A673 (cell line): Measurements from ENCODE around the gene SINHCAF. TPM values are rescaled to one million over a fixed set of nuclear protein-coding genes. Genes with fewer than 3 reads are reported as not detected.

ENCODE experiments used
- BruUV-seq: library from RNA; stranded (reverse); fragments of 400-500 nt; replicated peaks from 2 replicates; lab custom pipeline; 2021; lab: Mats Ljungman, UMichigan
- CTCF ChIA-PET: fragments of 300-600 bp; sonication (Branson Sonifier 250); formaldehyde crosslinking; loops from one replicate; lab custom pipeline; 2022; ENCODE audit warnings: antibody characterized with exemption; lab: Charles Lee
- POLR2A ChIA-PET: fragments of 300-600 bp; sonication (Branson Sonifier 250); formaldehyde crosslinking; loops from one replicate; lab custom pipeline; 2022; ENCODE audit warnings: antibody characterized with exemption; ENCODE audit not compliant: low non-redundant PET; lab: Charles Lee
- DNase-seq: peaks from one replicate; pipeline ENCODE4 v3.0.0-alpha.2; 2015; ENCODE audit warnings: low spot score
- H3K27ac ChIP-seq: fragments of 200-600 bp; sonication (generic); 2 replicates; pipeline ENCODE4 v1.5.1; 2016; ENCODE audit warnings: mixed run types, low read depth, mild to moderate bottlenecking, mixed read lengths, antibody characterized with exemption, low read length; ENCODE audit not compliant: poor library complexity, severe bottlenecking
- H3K27me3 ChIP-seq: fragments of 200-600 bp; sonication (generic); replicated peaks from 2 replicates; pipeline ENCODE4 v1.6.1; 2017; ENCODE audit warnings: mixed run types, low read depth, mild to moderate bottlenecking, mixed read lengths, antibody characterized with exemption, low read length; ENCODE audit not compliant: insufficient read depth, poor library complexity
- H3K36me3 ChIP-seq: fragments of 200-600 bp; sonication (generic); 2 replicates; pipeline ENCODE4 v1.6.1; 2016; ENCODE audit warnings: mixed run types, mild to moderate bottlenecking, mixed read lengths, antibody characterized with exemption, low read length; ENCODE audit not compliant: insufficient read depth, poor library complexity, severe bottlenecking
- H3K4me1 ChIP-seq: fragments of 200-600 bp; sonication (generic); 2 replicates; pipeline ENCODE4 v1.6.1; 2017; ENCODE audit warnings: mixed run types, mild to moderate bottlenecking, mixed read lengths, antibody characterized with exemption, low read length; ENCODE audit not compliant: insufficient read depth, poor library complexity, severe bottlenecking
- H3K4me3 ChIP-seq: fragments of 200-600 bp; sonication (generic); 2 replicates; pipeline ENCODE4 v1.5.1; 2016; ENCODE audit warnings: low read depth, mixed run types, mild to moderate bottlenecking, mixed read lengths, low read length; ENCODE audit not compliant: poor library complexity, severe bottlenecking
- H3K9me3 ChIP-seq: fragments of 200-600 bp; sonication (generic); 2 replicates; pipeline ENCODE4 v1.6.1; 2016; ENCODE audit warnings: mixed run types, low read depth, mild to moderate bottlenecking, mixed read lengths, antibody characterized with exemption, low read length; ENCODE audit not compliant: poor library complexity, severe bottlenecking
- EZH2 ChIP-seq: fragments of 200-600 bp; sonication (generic); IDR thresholded peaks from 2 replicates; pipeline ENCODE4 v1.6.1; 2017; ENCODE audit warnings: borderline replicate concordance, low read depth, mild to moderate bottlenecking, mixed read lengths, antibody characterized with exemption, low read length; ENCODE audit not compliant: poor library complexity, severe bottlenecking
- intact Hi-C: fragments of 100-400 bp; cut with micrococcal nuclease; formaldehyde crosslinking; loops from one replicate; pipeline ENCODE4 v1.10.0; 2022; ENCODE audit not compliant: unreplicated experiment
- total RNA-seq: library from RNA; stranded (reverse); gene quantifications from 2 replicates; pipeline ENCODE4 v1.2.3, GENCODE V29; 2021
- TF ChIP-seq, protein P1 (sequence below): fragments of 300-800, 200-600 bp; sonication (generic); conservative IDR thresholded peaks from 2 replicates; pipeline ENCODE4 v1.5.1; 2017; ENCODE audit warnings: low read depth, mild to moderate bottlenecking, antibody characterized with exemption, low read length, moderate library complexity, mixed read lengths

SINHCAF gene
- total RNA-seq, 1 experiment from 2014 or later, result 137 TPM

DNA sequence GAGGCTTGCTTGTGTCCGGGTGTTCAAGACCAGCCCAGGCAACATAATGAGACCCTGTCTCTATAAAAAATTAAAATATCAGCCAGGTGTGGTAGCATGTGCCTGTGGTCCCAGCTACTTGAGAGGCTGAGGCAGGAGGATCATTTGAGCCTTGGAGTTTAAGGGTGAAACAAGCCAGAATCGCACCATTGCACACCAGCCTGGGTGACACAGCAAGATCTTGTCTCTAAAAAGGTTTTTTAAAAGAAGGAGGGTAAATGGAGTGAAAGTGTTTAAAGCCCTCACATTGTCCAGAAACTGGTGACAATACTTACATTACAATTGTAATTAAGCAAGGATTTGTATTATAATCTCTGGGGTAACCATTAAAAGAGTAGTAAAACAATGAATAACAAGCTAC, 64.2 kb downstream of the SINHCAF start:
- TF ChIP-seq, protein P1, sequence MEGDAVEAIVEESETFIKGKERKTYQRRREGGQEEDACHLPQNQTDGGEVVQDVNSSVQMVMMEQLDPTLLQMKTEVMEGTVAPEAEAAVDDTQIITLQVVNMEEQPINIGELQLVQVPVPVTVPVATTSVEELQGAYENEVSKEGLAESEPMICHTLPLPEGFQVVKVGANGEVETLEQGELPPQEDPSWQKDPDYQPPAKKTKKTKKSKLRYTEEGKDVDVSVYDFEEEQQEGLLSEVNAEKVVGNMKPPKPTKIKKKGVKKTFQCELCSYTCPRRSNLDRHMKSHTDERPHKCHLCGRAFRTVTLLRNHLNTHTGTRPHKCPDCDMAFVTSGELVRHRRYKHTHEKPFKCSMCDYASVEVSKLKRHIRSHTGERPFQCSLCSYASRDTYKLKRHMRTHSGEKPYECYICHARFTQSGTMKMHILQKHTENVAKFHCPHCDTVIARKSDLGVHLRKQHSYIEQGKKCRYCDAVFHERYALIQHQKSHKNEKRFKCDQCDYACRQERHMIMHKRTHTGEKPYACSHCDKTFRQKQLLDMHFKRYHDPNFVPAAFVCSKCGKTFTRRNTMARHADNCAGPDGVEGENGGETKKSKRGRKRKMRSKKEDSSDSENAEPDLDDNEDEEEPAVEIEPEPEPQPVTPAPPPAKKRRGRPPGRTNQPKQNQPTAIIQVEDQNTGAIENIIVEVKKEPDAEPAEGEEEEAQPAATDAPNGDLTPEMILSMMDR, result no peak
- no peak for TF ChIP-seq EZH2
- ChIA-PET CTCF (interaction anchor here (1.0 kb wide), 1 partner anchor 10 kb away, joined by 3 read pairs; no protein-coding TSS in a partner anchor), POLR2A (interaction anchor here (0.7 kb wide), 1 partner anchor 11 kb away, joined by 5 read pairs; no protein-coding TSS in a partner anchor)
- no TSS peak for BruUV-seq
- H3K36me3 ChIP-seq, result no peaks in the 10 kb centered on the region
- H3K27me3 ChIP-seq, result no peaks in the 10 kb centered on the region
- no peak overlapping the region for H3K27ac ChIP-seq
- H3K4me3 ChIP-seq, result no peak overlapping the region
- intact Hi-C loops, result no loop called here
- no peaks in the 10 kb centered on the region for H3K9me3 ChIP-seq
- DNase-seq, result no peak
- no peaks in the 10 kb centered on the region for H3K4me1 ChIP-seq

DNA sequence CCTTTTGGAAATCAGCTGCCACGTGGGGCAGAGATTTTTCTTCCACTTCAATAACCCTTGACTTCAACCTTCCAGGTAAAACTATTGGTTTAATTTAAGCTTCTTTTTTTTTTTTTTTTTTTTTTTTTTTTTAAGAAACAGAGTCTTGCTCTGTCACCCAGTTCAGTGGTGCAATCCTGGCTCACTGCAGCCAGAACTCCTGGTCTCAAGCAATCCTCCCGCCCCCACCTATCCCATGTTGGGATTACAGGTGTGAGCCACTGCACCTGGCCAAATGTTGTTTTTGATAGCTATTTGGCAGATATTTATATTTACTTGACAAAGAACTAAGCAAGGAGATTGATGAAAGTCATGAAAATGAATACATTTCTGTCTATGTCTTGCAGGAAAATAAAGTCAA, 65.1 kb downstream of the SINHCAF start:
- Histone ChIP-seq H3K9me3 (no peaks in the 10 kb centered on the region), H3K27me3 (no peaks in the 10 kb centered on the region), H3K4me3 (no peak overlapping the region), H3K4me1 (no peaks in the 10 kb centered on the region), H3K36me3 (no peaks in the 10 kb centered on the region), H3K27ac (no peak overlapping the region)
- ChIA-PET POLR2A (interaction anchor here (0.6 kb wide), 1 partner anchor 9 kb away, joined by 4 read pairs; no protein-coding TSS in a partner anchor), CTCF (no interaction called here)
- BruUV-seq, result no TSS peak
- DNase-seq, result no peak
- TF ChIP-seq, protein P1, result no peak
- TF ChIP-seq EZH2, result no peak
- intact Hi-C loops, result no loop called here

DNA sequence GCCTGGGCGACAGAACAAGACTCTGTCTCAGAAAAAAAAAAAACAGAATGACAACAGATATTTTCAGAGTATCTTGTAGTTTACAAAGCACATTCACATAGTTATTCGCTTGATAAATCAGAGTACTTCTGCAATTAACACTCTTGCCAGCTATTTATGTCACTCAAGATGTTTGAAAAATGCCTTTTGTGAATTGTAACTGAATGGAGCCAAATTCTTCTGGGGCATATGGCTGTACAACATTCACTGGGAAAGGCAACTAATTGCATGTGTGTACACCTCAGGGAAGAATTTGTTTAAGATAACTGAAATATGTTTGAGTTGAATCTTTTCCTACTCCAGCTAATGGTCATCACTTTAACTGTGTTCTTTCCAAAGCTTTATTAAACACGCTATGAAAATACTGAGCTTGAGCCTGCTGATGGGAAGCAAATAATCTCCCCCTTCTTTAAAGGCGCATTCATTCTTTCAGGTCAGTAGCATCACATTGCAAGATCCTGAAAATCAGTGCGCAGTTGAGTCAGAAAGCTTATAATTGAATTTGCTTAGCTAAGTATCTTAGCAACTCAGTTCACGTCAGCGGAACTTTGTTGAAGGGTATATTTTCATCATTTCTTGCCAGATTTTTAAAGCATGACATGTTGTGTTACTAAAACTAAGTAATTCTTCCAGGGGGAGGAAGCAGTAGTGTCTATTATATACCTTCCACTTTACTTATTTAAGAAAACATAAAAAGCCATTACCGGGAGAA, 66.6 kb downstream of the SINHCAF start:
- no TSS peak for BruUV-seq
- H3K36me3 ChIP-seq, result no peaks in the 10 kb centered on the region
- no peak for TF ChIP-seq EZH2
- TF ChIP-seq, protein P1, result no peak
- no peak overlapping the region for H3K27ac ChIP-seq
- intact Hi-C loops, result loop anchor here (5.0 to 10.0 kb wide), 2 partner anchors 145 to 378 kb away; no protein-coding TSS in a partner anchor
- DNase-seq, result no peak
- ChIA-PET POLR2A (no interaction called here), CTCF (interaction anchor here (3.2 kb wide), 1 partner anchor 12 kb away, joined by 11 read pairs; no protein-coding TSS in a partner anchor)
- H3K27me3 ChIP-seq, result no peaks in the 10 kb centered on the region
- H3K4me1 ChIP-seq, result no peaks in the 10 kb centered on the region
- H3K9me3 ChIP-seq, result no peaks in the 10 kb centered on the region
- no peak overlapping the region for H3K4me3 ChIP-seq
